Fibroblast of mammary gland (primary cell): Measurements from ENCODE around the gene DAB2IP.
A peak's percentile ranks its signal among the peaks of the same experiment; 100 is the strongest.

Experiments
- DNase-seq: peaks from one replicate; pipeline ENCODE4 v3.0.0-alpha.2; 2010; ENCODE audit warnings: low read depth
- H3K4me3 ChIP-seq: 2 replicates; pipeline ENCODE4 v1.5.1; 2011; ENCODE audit warnings: low read depth, mild to moderate bottlenecking, low read length, moderate library complexity; ENCODE audit not compliant: control insufficient read depth
- TF ChIP-seq, protein P1 (sequence below): conservative IDR thresholded peaks from 2 replicates; pipeline ENCODE4 v1.5.1; 2011; ENCODE audit warnings: low read depth, low read length, inconsistent platforms; ENCODE audit not compliant: control insufficient read depth, insufficient read depth

DAB2IP gene

DNA sequence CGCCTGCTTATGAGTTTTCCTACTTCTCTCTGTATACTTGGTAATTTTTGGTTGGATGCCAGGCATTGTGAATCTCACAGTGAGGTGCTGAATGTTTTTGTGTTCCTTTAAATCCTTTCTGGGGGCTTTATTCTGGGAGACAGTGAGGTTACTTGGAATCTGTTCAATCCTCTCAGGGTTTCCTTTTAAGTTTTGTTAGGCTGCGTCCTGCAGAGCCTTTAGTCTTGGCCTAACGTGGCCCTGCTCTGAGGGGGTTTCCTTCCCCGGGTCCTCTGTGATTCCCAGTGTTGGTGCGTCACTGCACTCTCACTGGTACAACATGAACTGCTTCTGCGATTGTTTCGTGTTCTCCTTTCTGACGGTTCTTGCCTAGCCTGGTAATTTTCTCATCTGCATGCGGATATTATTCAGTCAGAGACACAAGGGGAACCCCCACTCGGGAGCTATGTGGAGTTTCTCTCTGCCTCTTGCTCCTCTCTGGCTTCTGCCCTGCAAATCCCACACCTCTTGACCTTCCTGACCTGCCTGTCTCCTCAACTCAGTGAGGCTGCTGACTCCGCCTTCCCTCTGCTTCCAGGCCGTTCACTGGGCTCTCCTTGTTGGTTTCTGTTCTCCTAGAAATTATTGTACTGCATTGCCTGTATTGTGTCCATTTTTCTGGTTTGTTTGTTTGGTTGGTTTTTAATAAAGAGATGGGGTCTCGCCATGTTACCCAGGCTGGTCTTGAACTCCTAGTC lies 128.1 kb downstream of the DAB2IP start:
- no peak overlapping the region for H3K4me3 ChIP-seq
- TF ChIP-seq, protein P1, sequence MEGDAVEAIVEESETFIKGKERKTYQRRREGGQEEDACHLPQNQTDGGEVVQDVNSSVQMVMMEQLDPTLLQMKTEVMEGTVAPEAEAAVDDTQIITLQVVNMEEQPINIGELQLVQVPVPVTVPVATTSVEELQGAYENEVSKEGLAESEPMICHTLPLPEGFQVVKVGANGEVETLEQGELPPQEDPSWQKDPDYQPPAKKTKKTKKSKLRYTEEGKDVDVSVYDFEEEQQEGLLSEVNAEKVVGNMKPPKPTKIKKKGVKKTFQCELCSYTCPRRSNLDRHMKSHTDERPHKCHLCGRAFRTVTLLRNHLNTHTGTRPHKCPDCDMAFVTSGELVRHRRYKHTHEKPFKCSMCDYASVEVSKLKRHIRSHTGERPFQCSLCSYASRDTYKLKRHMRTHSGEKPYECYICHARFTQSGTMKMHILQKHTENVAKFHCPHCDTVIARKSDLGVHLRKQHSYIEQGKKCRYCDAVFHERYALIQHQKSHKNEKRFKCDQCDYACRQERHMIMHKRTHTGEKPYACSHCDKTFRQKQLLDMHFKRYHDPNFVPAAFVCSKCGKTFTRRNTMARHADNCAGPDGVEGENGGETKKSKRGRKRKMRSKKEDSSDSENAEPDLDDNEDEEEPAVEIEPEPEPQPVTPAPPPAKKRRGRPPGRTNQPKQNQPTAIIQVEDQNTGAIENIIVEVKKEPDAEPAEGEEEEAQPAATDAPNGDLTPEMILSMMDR, result no peak
- DNase-seq, result peak; percentile 26

DNA sequence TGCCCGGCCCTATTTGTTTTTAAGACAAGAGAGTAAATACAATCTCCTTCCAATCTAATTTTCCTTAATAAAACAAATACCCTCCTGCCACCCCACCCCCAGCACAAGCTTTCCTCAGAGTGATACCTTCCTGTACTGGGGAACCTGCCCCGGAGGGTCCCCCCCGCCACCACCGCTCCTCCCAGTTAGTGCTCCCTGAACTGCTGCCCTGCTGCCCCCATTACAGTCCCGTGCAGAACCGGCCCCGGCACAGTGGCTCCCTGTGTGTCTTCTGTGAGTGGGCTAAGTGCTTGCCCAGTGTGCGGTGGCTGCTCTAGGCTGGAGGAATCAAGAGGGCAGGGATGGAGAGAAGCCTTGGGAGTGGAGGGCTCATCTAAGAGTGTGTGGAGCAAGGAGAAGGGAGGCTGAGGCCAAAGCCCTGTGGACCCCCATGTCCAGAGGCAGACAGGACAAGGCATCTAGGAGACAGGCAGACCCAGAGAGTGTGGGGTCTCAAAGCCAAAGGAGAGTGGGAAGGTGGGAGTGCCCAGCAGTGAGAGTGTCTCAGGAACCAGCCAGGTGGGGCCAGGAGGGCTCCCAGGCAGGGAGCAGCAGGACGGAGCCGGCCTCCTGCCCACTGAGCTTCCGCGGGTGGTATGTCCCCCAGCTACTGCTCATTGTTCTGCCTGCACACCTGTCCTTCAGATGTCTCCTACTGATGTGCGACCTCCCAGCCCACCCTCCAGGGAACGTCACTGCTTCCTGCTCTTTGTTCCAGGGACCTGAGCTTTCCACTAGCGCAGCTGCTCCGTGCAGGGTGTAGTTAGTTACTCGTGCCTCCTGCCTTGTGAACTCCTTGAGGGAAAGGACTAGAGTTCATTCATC lies 129.0 kb downstream of the DAB2IP start:
- TF ChIP-seq, protein P1, result no peak
- no peak for DNase-seq
- H3K4me3 ChIP-seq, result no peak overlapping the region

DNA sequence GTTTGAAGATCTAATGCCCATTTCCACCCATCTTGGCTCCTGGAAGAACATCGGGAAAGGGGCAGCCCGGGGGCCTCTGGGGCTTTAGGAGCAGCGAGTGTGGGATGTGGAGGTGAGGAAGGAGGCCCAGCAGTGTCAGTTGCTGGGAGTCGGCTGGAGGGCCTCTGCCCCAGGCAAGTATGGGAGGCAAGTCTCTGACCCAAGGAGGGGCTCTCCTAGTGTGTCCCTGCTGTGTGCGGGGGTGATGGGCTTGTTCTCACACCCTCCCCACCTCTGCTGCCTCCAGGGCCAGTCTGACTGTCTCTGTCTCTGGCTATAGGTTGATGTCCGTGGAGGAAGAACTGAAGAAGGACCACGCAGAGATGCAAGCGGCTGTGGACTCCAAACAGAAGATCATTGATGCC lies 129.7 kb downstream of the DAB2IP start:
- H3K4me3 ChIP-seq, result no peak overlapping the region
- no peak for DNase-seq
- TF ChIP-seq, protein P1, result no peak

DNA sequence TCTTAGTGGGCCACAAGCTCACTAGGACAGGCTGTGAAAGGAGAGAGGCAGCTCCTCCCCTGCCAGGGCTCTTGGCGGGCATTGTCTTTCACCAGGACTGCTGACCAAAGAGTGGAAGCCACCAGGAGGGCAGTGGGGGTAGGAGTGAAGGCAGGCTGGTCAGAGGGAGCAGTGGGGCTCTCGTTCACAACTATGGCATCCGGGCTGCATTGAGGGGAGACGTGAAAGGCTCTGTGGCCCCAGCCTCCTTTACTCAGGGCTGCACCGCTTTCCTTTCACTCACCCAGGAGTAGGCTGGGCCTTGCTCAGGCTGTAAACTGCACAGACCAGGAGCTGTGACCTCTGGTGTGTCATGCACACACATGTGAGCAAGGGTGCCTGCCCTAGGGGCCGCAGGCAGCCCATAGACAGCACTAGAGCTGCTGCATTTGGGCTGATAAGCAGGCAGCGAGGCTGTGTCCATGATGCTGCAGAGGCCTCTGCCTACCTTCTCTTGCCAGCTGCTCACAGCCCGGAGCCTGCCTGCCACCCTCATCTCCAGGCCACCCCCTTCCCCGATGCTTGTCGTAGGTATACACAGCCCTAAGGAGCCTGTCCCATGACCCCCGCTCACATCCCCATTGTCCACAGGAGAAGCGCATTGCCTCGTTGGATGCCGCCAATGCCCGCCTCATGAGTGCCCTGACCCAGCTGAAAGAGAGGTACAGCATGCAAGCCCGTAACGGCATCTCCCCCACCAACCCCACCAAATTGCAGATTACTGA lies 130.4 kb downstream of the DAB2IP start:
- TF ChIP-seq, protein P1, result no peak
- H3K4me3 ChIP-seq, result no peak overlapping the region
- DNase-seq, result no peak

DNA sequence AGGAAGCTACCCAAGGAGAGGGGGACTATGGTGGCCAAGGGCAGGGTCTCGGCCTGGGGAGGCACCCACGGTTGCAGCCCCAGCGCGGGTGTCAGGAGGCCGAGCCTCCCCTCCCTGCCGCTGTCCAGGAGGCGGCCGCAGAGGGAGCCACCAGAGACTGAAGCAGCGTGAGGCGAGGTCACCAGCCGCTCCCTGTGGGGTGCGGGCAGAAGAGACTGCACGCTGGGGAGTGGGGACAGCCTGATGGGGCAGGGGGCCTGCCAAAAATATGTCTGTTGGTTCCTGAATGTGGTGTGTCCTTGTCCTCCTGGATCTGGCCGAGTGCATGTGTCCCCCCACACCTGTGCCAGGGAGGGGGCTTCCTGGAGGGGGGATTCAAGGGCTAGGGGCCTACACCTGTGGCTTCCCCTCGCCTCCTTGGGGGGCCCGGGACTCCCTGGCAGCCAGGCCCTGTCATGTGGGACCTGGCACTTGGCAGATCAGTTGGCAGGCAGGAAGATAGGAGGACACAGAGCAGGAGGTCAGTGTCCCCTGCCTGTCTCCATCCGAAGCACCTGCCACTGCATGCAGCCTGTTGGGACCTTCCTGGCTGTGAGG lies 131.2 kb downstream of the DAB2IP start:
- TF ChIP-seq, protein P1, result no peak
- DNase-seq, result no peak

DNA sequence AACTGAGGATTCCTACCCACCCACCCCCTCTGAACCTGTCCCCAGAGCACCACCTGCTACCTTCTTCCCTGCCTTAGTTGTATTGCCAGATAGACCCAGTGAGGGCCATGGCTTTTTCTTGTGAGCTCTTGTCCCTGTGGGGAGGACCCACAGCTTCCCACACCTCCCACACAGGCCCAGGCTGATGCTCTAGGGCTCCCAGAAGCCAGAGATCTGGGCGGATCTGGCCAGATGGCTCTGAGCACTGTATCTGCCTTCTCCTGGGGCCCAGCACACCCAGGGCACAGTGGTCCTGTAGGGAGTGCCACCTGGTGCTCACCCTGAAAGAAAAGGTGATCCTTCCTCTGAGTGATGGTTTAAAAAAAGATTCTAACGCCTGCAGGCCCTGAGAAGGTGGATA lies 131.7 kb downstream of the DAB2IP start:
- TF ChIP-seq, protein P1, result no peak
- no peak overlapping the region for H3K4me3 ChIP-seq
- DNase-seq, result no peak

More for the DNA sequence above, 131.2 kb downstream of the DAB2IP start:
- H3K4me3 ChIP-seq, result no peak overlapping the region
